NCI-H2171 (cell line): ENCODE measurements around the gene FGF21.

ENCODE experiments used
- DNase-seq: peaks from one replicate; lab custom pipeline; 2025; lab: John Stamatoyannopoulos, UW

FGF21 gene

GRCh38 chr19:48728911-48729664 lies 26.2 kb upstream of the FGF21 start:
- DNase-seq = no peak

- no peak for DNase-seq
Measured at GRCh38 chr19:48731452-48731851, 23.9 kb upstream of the FGF21 start.

- no peak for DNase-seq
Measured at GRCh38 chr19:48734625-48735024, 20.7 kb upstream of the FGF21 start.

DNA sequence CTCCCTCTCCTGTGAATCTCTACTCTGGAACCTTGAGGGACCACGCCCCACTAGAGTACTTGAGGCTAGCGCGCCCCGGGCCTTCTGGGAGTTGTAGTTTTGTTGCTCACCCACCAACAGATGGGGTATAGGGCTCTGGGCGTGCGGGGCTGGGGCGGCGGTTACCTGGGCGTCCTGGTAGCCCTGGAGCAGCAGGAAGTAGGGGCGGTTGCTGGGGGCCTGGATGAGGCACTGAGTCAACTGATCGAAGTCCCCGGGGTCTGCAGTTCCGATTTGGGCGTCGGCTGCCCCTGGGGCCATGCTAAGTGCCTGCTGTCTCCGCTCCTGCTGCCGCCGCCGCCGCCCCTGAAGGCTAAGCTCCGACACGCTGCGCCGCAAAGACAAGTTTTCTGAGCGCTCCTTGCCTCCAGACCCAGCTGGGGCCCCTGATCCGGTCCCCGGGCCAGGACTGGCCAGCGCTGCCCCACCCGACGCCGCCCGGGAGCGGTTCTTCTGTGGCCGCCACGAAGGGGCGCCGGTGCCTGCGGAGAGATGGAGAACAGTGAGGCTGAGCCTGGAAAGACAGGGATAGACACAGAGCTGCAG lies 20.2 kb upstream of the FGF21 start:
- DNase-seq = peak; percentile 84

DNA sequence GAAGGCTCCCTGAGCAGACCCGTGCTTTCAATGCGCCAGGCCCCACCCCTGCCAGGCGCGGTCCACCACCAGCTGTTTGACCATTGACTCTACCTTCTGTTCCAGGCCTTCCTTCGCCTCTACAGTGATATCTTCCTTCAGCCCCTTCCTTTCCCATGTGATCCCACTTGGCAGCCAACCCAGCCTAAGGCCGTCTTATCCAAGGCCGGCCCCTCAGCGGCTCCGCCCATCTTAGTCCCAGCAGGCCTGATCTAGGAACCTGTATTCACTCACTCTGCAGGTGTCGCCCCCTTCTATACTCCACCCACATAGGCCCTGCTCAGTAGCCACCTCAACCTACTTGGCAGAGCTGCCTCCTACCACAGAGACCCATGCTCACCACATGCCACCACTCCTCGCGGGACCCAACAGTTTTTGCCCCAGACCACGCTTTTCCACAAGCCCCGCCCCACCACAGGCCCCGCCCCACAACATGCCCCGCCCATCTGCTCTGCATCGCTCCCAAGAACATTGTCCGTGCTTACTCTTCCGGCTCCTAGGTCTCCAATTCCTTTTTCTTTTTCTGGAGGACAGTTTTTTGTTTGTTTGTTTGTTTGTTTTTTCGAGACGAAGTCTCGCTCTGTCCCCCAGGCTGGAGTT lies 17.8 kb upstream of the FGF21 start:
- no peak for DNase-seq

DNA sequence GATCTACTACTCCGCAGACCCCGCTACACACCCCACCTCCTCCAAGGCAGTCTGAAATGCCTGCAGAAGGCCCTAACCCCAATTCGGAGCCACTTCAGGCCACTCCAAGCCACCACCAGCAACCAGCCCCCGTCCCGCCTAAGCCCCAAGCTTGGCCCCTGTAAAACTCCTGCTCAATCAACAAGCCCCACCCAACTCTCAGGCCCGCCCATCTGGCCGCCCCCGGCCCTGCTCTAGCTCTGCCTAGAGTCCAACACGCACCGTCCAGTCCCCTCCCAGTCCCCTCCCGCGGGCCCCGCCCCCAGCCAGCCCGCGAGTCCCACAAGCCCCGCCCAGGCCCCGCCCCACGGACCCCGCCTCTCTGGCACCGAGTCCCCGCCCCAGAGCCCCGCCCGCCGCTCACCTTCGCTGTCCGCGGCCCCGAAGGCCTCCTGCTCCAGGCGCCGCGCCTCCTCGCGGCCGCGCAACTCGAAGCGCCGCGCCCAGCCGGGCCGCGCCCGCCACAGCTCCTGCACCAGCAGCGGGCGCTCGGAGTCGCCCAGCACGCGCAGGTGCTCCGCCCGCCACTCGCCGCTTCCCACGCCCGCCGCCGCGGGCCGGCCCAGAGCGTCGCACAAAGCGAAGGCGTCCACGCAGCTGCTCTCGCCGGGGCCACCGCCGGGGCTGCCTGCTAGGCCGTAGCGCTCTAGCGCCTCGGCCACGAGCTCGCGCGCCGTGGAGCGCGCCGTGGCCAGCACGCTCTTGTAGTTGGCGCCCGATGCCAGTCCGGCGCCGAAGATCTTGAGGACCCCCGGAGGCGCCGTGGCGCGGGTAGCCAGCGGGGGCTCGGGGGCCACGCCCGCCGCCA lies 16.5 kb upstream of the FGF21 start:
- DNase-seq = peak; percentile 93

- DNase-seq = peak; percentile 25
Measured at GRCh38 chr19:48739404-48740163, 15.7 kb upstream of the FGF21 start.

DNA sequence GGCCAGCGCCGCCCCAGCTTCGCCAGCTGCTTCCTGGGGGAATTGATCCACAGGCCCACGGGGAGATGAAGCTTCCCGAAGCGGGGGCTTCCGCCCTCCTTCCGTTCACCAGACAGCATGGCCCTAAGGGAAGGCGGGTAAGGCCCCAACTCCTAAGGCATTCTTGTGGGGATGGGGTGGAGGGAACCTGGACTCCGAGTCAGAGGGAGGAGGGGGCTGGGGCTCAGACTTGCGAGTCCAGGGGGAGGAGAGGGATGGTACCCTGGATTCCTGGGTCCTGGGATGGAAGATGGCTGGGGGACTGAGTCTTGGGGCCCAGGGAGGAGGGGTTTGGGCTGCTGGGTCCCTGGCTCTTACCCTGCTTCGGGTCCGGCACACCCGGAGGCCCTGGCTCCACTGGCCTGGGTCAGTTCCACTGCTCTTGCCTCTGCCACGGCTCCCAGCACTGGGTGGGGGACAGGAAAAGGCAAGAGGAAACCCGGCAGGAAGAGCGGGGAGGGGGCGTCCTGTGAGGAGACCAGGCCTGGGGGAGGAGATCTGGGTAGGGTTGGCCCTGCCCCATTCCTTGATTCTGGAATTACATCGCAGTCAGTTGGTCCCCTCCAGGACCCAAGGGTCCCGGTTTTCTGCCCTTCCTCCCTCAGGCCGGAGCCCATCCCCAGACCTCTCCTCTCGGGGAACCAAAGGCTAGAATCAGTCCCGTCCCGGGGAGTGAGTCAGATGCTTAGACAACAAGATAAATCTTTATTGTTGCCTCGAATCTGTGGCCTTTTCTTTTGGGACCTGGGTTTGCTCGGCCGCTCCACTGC lies 15.0 kb upstream of the FGF21 start, which contains the start of gene RASIP1:
Gene RASIP1, minus strand, starts transcription at position 447 of the 809 bp plus-strand sequence. Its CDS starts 328 bp downstream, at position 119.
- DNase-seq = no peak

GRCh38 chr19:48741129-48741999 lies 14.0 kb upstream of the FGF21 start:
- no peak for DNase-seq

- DNase-seq = no peak
Measured at GRCh38 chr19:48742096-48742495, 13.2 kb upstream of the FGF21 start.

DNA sequence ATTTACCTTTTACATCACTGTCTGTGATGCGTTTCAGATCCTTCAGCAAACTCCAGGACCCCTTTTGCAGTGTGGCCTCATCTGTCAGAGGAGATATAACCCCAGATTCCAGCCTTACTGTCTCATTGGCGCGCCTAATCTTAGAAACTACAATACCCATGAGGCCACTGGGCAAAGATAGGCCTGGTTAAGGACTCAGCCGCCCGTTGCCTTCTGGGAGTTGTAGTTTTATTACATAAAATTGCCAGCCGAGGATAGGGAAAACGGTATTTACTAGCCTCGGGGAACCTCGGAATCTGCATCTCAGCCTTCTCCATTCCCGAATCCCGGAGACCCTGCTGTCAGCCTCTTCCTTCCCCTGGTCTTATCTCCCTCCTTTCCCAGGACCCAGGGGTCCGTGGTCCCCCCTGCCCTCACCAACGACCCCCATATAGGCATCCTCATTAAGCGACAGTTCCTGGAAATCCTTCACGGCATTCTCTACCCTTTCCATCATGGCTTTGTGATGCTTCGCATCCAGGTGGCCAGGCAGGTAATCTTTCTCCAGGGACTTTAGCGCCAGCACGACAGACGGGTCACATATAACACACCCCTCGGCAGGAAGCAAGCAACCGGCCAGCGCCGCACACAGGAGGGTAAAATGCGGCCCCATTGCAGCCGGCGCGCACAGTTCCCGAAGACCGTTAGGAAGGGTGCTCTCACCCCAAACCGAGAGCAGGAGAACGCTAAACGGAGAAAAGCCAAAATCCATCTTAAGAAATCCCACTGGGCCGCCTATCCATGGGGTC lies 9.9 kb upstream of the FGF21 start:
- peak; percentile 80 for DNase-seq

DNA sequence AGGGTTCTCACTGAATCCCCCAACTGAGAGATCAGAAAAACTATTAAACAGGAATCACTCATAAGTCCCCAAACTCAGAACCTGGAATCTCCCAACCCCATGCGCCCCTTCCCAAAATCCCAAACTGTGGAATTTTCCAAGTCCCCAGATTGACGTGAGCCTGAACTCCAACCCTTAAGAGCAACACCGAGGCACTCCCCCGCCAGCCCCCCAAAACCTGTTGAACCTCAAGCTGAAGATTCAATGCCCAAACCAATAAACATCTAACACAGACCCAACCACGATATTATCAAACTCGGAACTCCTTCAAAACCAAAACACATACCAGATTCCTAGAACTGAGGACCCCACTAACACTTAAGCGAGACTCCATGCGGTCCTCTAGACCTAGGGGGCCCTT lies 9.2 kb upstream of the FGF21 start:
- no peak for DNase-seq

DNA sequence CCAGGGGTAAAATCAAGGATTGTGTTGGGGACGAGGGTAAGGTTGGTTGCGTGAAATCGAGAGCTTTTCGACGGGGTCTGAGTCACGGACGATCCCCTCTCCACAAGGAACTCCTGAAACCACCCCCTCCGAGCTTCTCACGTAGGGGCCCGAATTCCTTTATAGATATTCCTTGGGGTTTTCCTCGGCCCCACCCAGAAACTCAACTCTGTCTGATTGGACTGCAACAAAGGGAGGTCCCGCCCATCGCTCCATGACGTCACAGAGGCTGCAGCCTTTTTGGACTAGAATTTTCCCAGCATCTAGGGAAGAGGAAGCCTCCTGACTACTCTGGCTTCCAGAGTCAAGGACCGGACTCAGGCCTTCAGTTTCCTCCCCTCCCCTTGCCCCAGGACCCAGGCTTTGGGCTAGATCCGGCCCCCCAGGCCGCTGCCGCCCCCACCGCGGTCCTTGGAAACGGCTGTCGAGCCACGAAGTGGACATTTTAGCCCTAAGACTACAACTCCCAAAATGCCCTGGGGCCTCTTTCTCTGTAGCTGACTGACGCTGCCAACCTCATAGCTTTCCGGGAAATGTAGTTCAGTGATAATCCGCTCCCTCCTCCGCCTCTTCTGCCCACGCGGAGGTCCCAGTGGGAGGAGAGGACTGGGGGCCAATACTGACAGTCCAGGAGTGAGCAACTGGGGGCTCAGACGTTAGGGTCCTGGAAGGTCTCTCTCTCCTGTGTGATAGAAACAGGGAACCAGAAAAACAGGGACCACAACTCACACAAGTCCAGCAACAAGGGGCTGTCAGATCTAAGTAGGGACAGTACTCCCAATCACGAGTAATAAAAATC lies 8.4 kb upstream of the FGF21 start, which contains the start of gene IZUMO1:
Gene IZUMO1, minus strand, starts transcription at position 172 of the 838 bp plus-strand sequence. CDS start 1,050 bp downstream, outside the sequence.
- no peak for DNase-seq

DNA sequence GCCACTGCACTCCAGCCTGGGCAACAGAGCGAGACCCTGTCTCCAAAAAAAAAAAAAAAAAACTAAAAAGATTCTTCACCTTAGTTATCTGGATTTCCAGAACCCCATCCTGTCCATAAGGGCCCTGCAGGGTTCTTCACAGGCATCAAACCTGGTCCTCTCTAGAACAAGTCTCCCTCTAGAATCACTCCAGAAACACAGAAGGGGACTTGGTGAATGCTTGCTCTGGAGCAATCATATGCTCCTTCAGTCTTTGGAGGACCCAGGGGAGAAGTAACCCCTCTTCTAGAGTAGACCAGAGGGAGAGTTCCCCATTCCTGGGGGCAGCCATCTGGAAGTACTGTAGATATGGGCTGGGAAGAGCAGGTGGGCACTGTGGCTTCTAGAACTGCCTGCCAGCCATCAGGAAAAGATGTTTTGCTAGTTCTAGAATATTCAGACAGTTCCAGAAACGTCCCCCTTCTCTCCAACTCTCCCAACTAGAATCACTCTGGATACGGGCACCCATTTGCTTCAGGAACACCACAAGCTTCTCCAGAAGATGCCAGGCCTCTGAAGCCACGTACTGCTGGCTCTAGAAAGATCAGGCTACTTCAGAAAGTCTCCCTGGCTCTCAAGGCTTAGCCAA lies 5.6 kb upstream of the FGF21 start:
- no peak for DNase-seq

GRCh38 chr19:48750351-48750750 lies 5.0 kb upstream of the FGF21 start:
- no peak for DNase-seq

GRCh38 chr19:48750771-48751504 lies 4.4 kb upstream of the FGF21 start:
- no peak for DNase-seq
